GM23338 (cell line): ENCODE data around the gene ZPBP. TPM values are rescaled to one million over a fixed set of nuclear protein-coding genes. Genes with fewer than 3 reads are reported as not detected.

Experiments
- ATAC-seq: fragments of 200-7000 bp; cut with Tn5 transposase; 3 replicates; pipeline ENCODE4 v1.9.1; 2020
- DNase-seq: peaks from one replicate; pipeline ENCODE4 v3.0.0-alpha.2; 2015; ENCODE audit warnings: low spot score
- H2AFZ ChIP-seq: fragments of 200-600 bp; sonication (generic); 2 replicates; pipeline ENCODE4 v1.8.0; 2016; ENCODE audit warnings: antibody characterized with exemption, mild to moderate bottlenecking, moderate library complexity
- H3F3A ChIP-seq: fragments of 200-600 bp; sonication (generic); replicated peaks from 2 replicates; pipeline ENCODE4 v1.8.0; 2017; ENCODE audit warnings: antibody characterized with exemption, mixed run types, low read depth
- H3K27ac ChIP-seq: fragments of 200-600 bp; sonication (generic); 2 replicates; pipeline ENCODE4 v1.6.1; 2016; ENCODE audit warnings: low read depth
- H3K27me3 ChIP-seq: fragments of 200-600 bp; sonication (generic); 2 replicates; pipeline ENCODE4 v1.8.0; 2016; ENCODE audit warnings: mild to moderate bottlenecking, mixed run types, moderate library complexity; ENCODE audit not compliant: insufficient read depth
- H3K36me3 ChIP-seq: fragments of 200-600 bp; sonication (generic); 2 replicates; pipeline ENCODE4 v1.8.0; 2016; ENCODE audit warnings: mild to moderate bottlenecking; ENCODE audit not compliant: insufficient read depth
- H3K4me1 ChIP-seq: fragments of 200-600 bp; sonication (generic); 2 replicates; pipeline ENCODE4 v1.8.0; 2016; ENCODE audit warnings: mild to moderate bottlenecking, moderate library complexity; ENCODE audit not compliant: insufficient read depth
- H3K4me2 ChIP-seq: fragments of 200-600 bp; sonication (generic); 2 replicates; pipeline ENCODE4 v1.7.1; 2017; ENCODE audit warnings: mixed run types
- H3K4me3 ChIP-seq: fragments of 200-600 bp; sonication (generic); 2 replicates; pipeline ENCODE4 v1.6.1; 2016; ENCODE audit warnings: mixed run types
- H3K79me2 ChIP-seq: fragments of 200-600 bp; sonication (generic); replicated peaks from 2 replicates; pipeline ENCODE4 v1.8.0; 2017; ENCODE audit warnings: mild to moderate bottlenecking; ENCODE audit not compliant: insufficient read depth
- H3K9me2 ChIP-seq: fragments of 200-600 bp; sonication (generic); 2 replicates; pipeline ENCODE4 v1.8.0; 2017; ENCODE audit not compliant: insufficient read depth
- H4K20me1 ChIP-seq: fragments of 200-600 bp; sonication (generic); replicated peaks from 2 replicates; pipeline ENCODE4 v1.8.0; 2017; ENCODE audit warnings: mild to moderate bottlenecking; ENCODE audit not compliant: insufficient read depth
- H3K27ac Mint-ChIP-seq: 2 replicates; pipeline ENCODE4 v1.8.0; 2020; ENCODE audit warnings: inconsistent platforms, mild to moderate bottlenecking, moderate library complexity, mixed read lengths
- H3K27me3 Mint-ChIP-seq: 3 replicates; pipeline ENCODE4 v1.8.0; 2022; ENCODE audit warnings: low read depth, mild to moderate bottlenecking, moderate library complexity, mixed read lengths, inconsistent platforms; ENCODE audit not compliant: insufficient read depth, poor library complexity
- H3K36me3 Mint-ChIP-seq: 3 replicates; pipeline ENCODE4 v1.8.0; 2021; ENCODE audit warnings: low read depth, mild to moderate bottlenecking, inconsistent platforms, moderate library complexity, mixed read lengths
- H3K4me1 Mint-ChIP-seq: 3 replicates; pipeline ENCODE4 v1.8.0; 2020; ENCODE audit warnings: mild to moderate bottlenecking, inconsistent platforms, mixed read lengths
- H3K4me3 Mint-ChIP-seq: 3 replicates; pipeline ENCODE4 v1.8.0; 2021; ENCODE audit warnings: moderate library complexity, mild to moderate bottlenecking, inconsistent platforms, mixed read lengths
- H3K9me3 Mint-ChIP-seq: 3 replicates; pipeline ENCODE4 v1.8.0; 2020; ENCODE audit warnings: moderate library complexity, mild to moderate bottlenecking, inconsistent platforms, mixed read lengths
- CREB1 ChIP-seq: fragments of 250-450 bp; sonication (Bioruptor Pico); IDR thresholded peaks from 2 replicates; pipeline ENCODE4 v1.5.0; 2020; ENCODE audit warnings: low read depth, mild to moderate bottlenecking, moderate library complexity
- CTCF ChIP-seq, 2 experiments: fragments of 200-600 bp in 1 of 2; sonication (generic) in 1 of 2; conservative IDR thresholded peaks; 2 replicates each; pipeline versions ENCODE4 v1.5.1 to v1.6.1; 2016 to 2017; ENCODE audit warnings: antibody characterized with exemption in 2 of 2, low read depth in 2 of 2, mild to moderate bottlenecking in 2 of 2, moderate library complexity in 1 of 2
- ETS1 ChIP-seq: IDR thresholded peaks from 2 replicates; pipeline ENCODE4 v1.6.1; 2016; ENCODE audit warnings: antibody characterized with exemption
- EZH2 ChIP-seq: fragments of 200-600 bp; sonication (generic); IDR thresholded peaks from one replicate; pipeline ENCODE4 v1.8.0; 2017; ENCODE audit warnings: antibody characterized with exemption, mild to moderate bottlenecking, low read depth; ENCODE audit not compliant: unreplicated experiment
- EZH2phosphoT487 ChIP-seq: fragments of 200-600 bp; sonication (generic); IDR thresholded peaks from one replicate; pipeline ENCODE4 v1.8.1; 2018; ENCODE audit warnings: antibody characterized with exemption; ENCODE audit not compliant: unreplicated experiment
- JUNB ChIP-seq: IDR thresholded peaks from one replicate; pipeline ENCODE4 v1.6.1; 2016; ENCODE audit warnings: antibody characterized with exemption; ENCODE audit not compliant: unreplicated experiment
- NANOG ChIP-seq: IDR thresholded peaks from 2 replicates; pipeline ENCODE4 v1.6.1; 2016; ENCODE audit warnings: antibody characterized with exemption, borderline replicate concordance
- POLR2AphosphoS5 ChIP-seq: IDR thresholded peaks from 2 replicates; pipeline ENCODE4 v1.6.1; 2016; ENCODE audit warnings: antibody characterized with exemption, low read depth
- REST ChIP-seq: IDR thresholded peaks from one replicate; pipeline ENCODE4 v1.6.1; 2018; ENCODE audit warnings: antibody characterized with exemption; ENCODE audit not compliant: unreplicated experiment
- STAT1 ChIP-seq: IDR thresholded peaks from one replicate; pipeline ENCODE4 v1.6.1; 2016; ENCODE audit warnings: antibody characterized with exemption; ENCODE audit not compliant: unreplicated experiment
- ZNF114 ChIP-seq: fragments of 250-450 bp; sonication (Bioruptor Pico); IDR thresholded peaks from 2 replicates; pipeline ENCODE4 v1.5.0; 2020; ENCODE audit warnings: mild to moderate bottlenecking, moderate library complexity
- ZNF331 ChIP-seq: fragments of 250-450 bp; sonication (Bioruptor Pico); IDR thresholded peaks from 2 replicates; pipeline ENCODE4 v1.5.0; 2020; ENCODE audit warnings: low read depth, mild to moderate bottlenecking, moderate library complexity
- ZNF462 ChIP-seq: fragments of 250-450 bp; sonication (Bioruptor Pico); IDR thresholded peaks from 2 replicates; pipeline ENCODE4 v1.5.0; 2020; ENCODE audit warnings: mild to moderate bottlenecking, moderate library complexity
- polyA plus RNA-seq: library from polyadenylated mRNA; unstranded; fragments of >200 nt; fragmentation: Nextera tagmentation; extraction: Ambion mirVana; gene quantifications from 2 replicates; pipeline ENCODE4 v1.2.1, GENCODE V29; 2016
- total RNA-seq: library from RNA; depleted of rRNA; stranded (reverse); fragments of >200 nt; shearing (Covaris generic); gene quantifications from 2 replicates; pipeline ENCODE4 v1.2.3, GENCODE V29; 2014

ZPBP gene
- total and polyA plus RNA-seq, 2 experiments from 2014 or later, result not detected

GRCh38 chr7:49976238-49976637 is 116.8 kb downstream of the ZPBP start:
- Histone ChIP-seq H3K9me2 (no peaks in the 10 kb centered on the region), H2AFZ (no peak overlapping the region), H4K20me1 (no peaks in the 10 kb centered on the region), H3K4me3 (no peak overlapping the region), H3K27ac (no peak overlapping the region), H3F3A (no peaks in the 10 kb centered on the region), H3K27me3 (no peaks in the 10 kb centered on the region), H3K36me3 (no peaks in the 10 kb centered on the region), H3K79me2 (no peaks in the 10 kb centered on the region), H3K4me2 (no peak overlapping the region), H3K4me1 (no peaks in the 10 kb centered on the region)
- TF ChIP-seq CTCF (conservative IDR thresholded peaks at IDR 0.05; ENCODE audit: low read depth in 2 of 2) (no peak), STAT1 (no peak), CREB1 (CRISPR knock-in tag) (no peak), NANOG (no peak), ZNF331 (CRISPR knock-in tag) (no peak), EZH2phosphoT487 (no peak), ZNF114 (CRISPR knock-in tag) (no peak), JUNB (no peak), ZNF462 (no peak), EZH2 (no peak), ETS1 (no peak), REST (no peak), POLR2AphosphoS5 (no peak)
- ATAC-seq, result no peak
- no peaks in the 10 kb centered on the region for H3K4me1 Mint-ChIP-seq
- no peaks in the 10 kb centered on the region for H3K36me3 Mint-ChIP-seq
- no peak overlapping the region for H3K27ac Mint-ChIP-seq
- no peak overlapping the region for H3K4me3 Mint-ChIP-seq
- H3K9me3 Mint-ChIP-seq, result no peaks in the 10 kb centered on the region
- H3K27me3 Mint-ChIP-seq, result no peaks in the 10 kb centered on the region
- no peak for DNase-seq
